Transverse colon (tissue), 3 donors: ENCODE results near the gene PCSK7.

Source experiments
- CTCF ChIP-seq, 5 experiments: fragments of 200-600 bp in 3 of 5; fragments of 450-650 bp in 2 of 5; sonication (generic) in 3 of 5; IDR thresholded peaks; 1 replicate in 2 of 5; 2 replicates in 3 of 5; pipeline ENCODE4 v1.5.1; 2016 to 2017; ENCODE audit warnings: antibody characterized with exemption in 5 of 5, inconsistent platforms in 3 of 5, mild to moderate bottlenecking in 2 of 5, moderate library complexity in 1 of 5
- POLR2A ChIP-seq: fragments of 450-650 bp; IDR thresholded peaks from one replicate; pipeline ENCODE4 v1.6.1; 2016; ENCODE audit warnings: antibody characterized with exemption, mild to moderate bottlenecking, moderate library complexity

GRCh38 chr11:117194267-117194666, 37.6 kb downstream of the PCSK7 start:
- no peak for TF ChIP-seq CTCF (IDR thresholded peaks at IDR 0.05)
- TF ChIP-seq POLR2A: no peak
